Natural killer cell (primary cell): ENCODE results near the gene UNG. TPM values are rescaled to one million over a fixed set of nuclear protein-coding genes. Genes with fewer than 3 reads are reported as not detected.

ENCODE experiments used
- ATAC-seq, 3 donors: fragments of 150-1000 bp in 2 of 3; fragments of 200-7000 bp in 1 of 3; cut with Tn5 transposase; 1 replicate in 1 of 3; 2 replicates in 2 of 3; pipeline ENCODE4 v1.10.0; 2021; ENCODE audit warnings: mild to moderate bottlenecking in 2 of 3, moderate library complexity in 2 of 3
- DNase-seq, 2 donors: peaks; one replicate each; pipeline versions ENCODE4 v3.0.0 to v3.0.0-alpha.2; 2013 to 2021; ENCODE audit warnings: mixed read lengths in 1 of 2
- H3K27ac ChIP-seq: one replicate; pipeline ENCODE4 v1.5.1; 2013; ENCODE audit warnings: mild to moderate bottlenecking, low read length
- H3K27me3 ChIP-seq: one replicate; pipeline ENCODE4 v1.6.1; 2013; ENCODE audit warnings: low read length; ENCODE audit not compliant: control insufficient read depth, insufficient read depth
- H3K36me3 ChIP-seq: one replicate; pipeline ENCODE4 v1.6.1; 2013; ENCODE audit warnings: low read length; ENCODE audit not compliant: control insufficient read depth, insufficient read depth
- H3K4me1 ChIP-seq: one replicate; pipeline ENCODE4 v1.6.1; 2013; ENCODE audit warnings: low read length; ENCODE audit not compliant: control insufficient read depth, insufficient read depth
- H3K4me3 ChIP-seq: one replicate; pipeline ENCODE4 v1.5.1; 2013; ENCODE audit warnings: low read length
- H3K9me3 ChIP-seq: one replicate; pipeline ENCODE4 v1.6.1; 2013; ENCODE audit warnings: low read length; ENCODE audit not compliant: control insufficient read depth, insufficient read depth
- H3K27ac Mint-ChIP-seq, 2 donors: one replicate each; pipeline ENCODE4 v1.8.0; 2022; ENCODE audit warnings: mild to moderate bottlenecking in 2 of 2, mixed read lengths in 2 of 2, moderate library complexity in 1 of 2
- H3K27me3 Mint-ChIP-seq, 2 donors: one replicate each; pipeline ENCODE4 v1.8.0; 2022; ENCODE audit warnings: low read depth in 2 of 2, mixed read lengths in 2 of 2
- H3K36me3 Mint-ChIP-seq: one replicate; pipeline ENCODE4 v1.8.0; 2022; ENCODE audit warnings: mixed read lengths
- H3K4me1 Mint-ChIP-seq, 2 donors: one replicate each; pipeline ENCODE4 v1.8.0; 2022; ENCODE audit warnings: mixed read lengths in 2 of 2
- H3K4me3 Mint-ChIP-seq: one replicate; pipeline ENCODE4 v1.8.0; 2022; ENCODE audit warnings: mild to moderate bottlenecking, moderate library complexity, mixed read lengths
- H3K9me3 Mint-ChIP-seq, 2 donors: one replicate each; pipeline ENCODE4 v1.8.0; 2022; ENCODE audit warnings: mixed read lengths in 2 of 2
- WGBS: methylation state at CpG from one replicate; pipeline ENCODE4 v1.1.7; 2013; ENCODE audit warnings: missing lambda C conversion rate; ENCODE audit not compliant: insufficient coverage; 5-methylcytosine and 5-hydroxymethylcytosine counted together
- intact Hi-C: fragments of 100-400 bp; cut with micrococcal nuclease; formaldehyde crosslinking; loops from one replicate; pipeline ENCODE4 v1.14.2; 2022
- total RNA-seq, 4 donors: library from RNA; stranded (reverse); fragments of 120-200 nt in 1 of 4; gene quantifications; one replicate each; pipeline versions ENCODE4 v1.2.3 to v1.2.4, GENCODE V29; 2013 to 2022
- TF ChIP-seq, protein P1 (sequence below): fragments of 200-600 bp; IDR thresholded peaks from one replicate; pipeline ENCODE4 v1.8.0; 2022; ENCODE audit warnings: antibody characterized with exemption

UNG gene
- total RNA-seq, 3 donors from 2014 or later (not counting 1 experiment from before 2014, with no cell fraction given) = 8.7 to 10.7 (median 9.6) TPM

DNA sequence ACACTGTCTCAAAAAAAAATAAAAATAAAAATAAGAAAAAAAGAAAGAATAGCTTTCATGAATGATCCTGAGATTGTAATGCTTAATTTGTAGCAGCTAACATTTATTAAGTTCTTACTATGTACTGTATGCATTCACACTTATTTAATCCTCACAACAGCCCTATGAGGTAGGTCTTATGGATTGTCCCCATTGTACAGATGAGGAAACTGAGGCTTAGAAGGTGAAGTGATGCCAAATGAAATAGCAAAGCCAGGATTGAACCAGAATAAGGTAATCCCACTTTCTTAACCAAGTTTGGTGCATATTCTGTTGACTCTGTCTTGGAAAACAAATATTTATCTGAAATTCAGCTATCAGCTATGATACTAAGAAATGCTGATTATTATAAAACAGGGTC, 42.9 kb upstream of the UNG start:
- Histone ChIP-seq H3K27ac (peak overlapping the region; percentile 94), H3K4me3 (no peak overlapping the region), H3K4me1 (peaks cover 23% of the 10 kb centered on the region), H3K27me3 (no peaks in the 10 kb centered on the region), H3K36me3 (peaks cover 5% of the 10 kb centered on the region), H3K9me3 (no peaks in the 10 kb centered on the region)
- Mint-ChIP-seq H3K4me3 (no peak overlapping the region), H3K36me3 (no peaks in the 10 kb centered on the region), H3K4me1 (peaks cover 23 to 27% of the 10 kb centered on the region in 2 donors), H3K27ac (peak overlapping the region; percentile 94 to 97), H3K27me3 (no peaks in the 10 kb centered on the region), H3K9me3 (no peaks in the 10 kb centered on the region)
- DNase-seq (no peak), ATAC-seq (no peak)
- intact Hi-C loops = loop anchor here (5.0 to 10.0 kb wide), 2 partner anchors 320 to 422 kb away; partner anchors contain the start of genes CORO1C and SELPLG
- TF ChIP-seq, protein P1, sequence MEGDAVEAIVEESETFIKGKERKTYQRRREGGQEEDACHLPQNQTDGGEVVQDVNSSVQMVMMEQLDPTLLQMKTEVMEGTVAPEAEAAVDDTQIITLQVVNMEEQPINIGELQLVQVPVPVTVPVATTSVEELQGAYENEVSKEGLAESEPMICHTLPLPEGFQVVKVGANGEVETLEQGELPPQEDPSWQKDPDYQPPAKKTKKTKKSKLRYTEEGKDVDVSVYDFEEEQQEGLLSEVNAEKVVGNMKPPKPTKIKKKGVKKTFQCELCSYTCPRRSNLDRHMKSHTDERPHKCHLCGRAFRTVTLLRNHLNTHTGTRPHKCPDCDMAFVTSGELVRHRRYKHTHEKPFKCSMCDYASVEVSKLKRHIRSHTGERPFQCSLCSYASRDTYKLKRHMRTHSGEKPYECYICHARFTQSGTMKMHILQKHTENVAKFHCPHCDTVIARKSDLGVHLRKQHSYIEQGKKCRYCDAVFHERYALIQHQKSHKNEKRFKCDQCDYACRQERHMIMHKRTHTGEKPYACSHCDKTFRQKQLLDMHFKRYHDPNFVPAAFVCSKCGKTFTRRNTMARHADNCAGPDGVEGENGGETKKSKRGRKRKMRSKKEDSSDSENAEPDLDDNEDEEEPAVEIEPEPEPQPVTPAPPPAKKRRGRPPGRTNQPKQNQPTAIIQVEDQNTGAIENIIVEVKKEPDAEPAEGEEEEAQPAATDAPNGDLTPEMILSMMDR = no peak

DNA sequence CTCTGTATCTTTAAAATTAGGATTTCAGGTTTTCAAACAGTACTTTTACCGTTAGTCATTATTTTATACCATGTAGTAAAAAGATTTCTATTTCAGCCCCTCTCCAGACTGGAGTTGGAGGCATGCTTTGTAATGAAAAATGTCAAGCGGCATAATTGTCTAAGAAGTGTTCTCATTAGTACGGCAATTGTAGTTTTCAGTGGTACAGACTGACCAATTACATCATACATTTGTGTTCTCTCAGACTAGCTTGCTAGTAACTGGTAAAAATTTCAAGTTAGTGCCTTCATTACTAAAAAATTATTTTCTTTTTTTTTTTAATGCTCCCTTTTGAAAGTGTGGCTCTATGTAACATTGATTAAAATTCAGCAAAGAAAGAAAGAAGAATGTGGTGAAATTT, 40.5 kb upstream of the UNG start:
- no peak for DNase-seq
- Mint-ChIP-seq H3K27me3 (no peaks in the 10 kb centered on the region), H3K36me3 (no peaks in the 10 kb centered on the region), H3K4me1 (peaks cover 21 to 26% of the 10 kb centered on the region in 2 donors), H3K9me3 (no peaks in the 10 kb centered on the region), H3K4me3 (no peak overlapping the region), H3K27ac (peak overlapping the region in 1 of 2 donors; percentile 17)
- no peak overlapping the region for H3K27ac ChIP-seq
- H3K9me3 ChIP-seq = no peaks in the 10 kb centered on the region
- peaks cover 20% of the 10 kb centered on the region for H3K4me1 ChIP-seq
- no peak for ATAC-seq
- peaks cover 5% of the 10 kb centered on the region for H3K36me3 ChIP-seq
- no peaks in the 10 kb centered on the region for H3K27me3 ChIP-seq
- TF ChIP-seq, protein P1 = no peak
- intact Hi-C loops = loop anchor here (10.0 kb wide), 1 partner anchor 322 kb away; the partner anchor contains the start of gene CORO1C
- WGBS = 100% methylated on average over 2 of the region's 3 CpGs
- no peak overlapping the region for H3K4me3 ChIP-seq

DNA sequence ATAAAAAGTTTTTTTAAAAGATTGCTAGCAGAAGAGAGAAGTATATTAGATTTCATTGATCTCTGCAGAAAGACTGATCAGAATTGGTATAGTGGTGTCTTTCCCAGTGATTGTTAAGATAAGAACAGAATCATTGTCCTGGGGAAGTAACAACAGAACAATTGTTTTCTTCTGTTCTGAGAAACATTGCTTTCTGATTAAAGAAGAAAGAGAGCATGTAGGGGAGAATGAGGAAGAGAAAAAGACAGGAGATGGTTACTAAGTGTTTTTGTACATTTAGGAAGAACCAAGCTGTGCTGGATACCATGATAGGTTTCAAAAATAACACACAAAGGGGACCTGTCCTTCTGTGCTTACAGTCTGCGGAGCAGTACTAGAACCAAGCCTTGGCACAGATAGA, 40.0 kb upstream of the UNG start:
- Histone ChIP-seq H3K4me1 (peaks cover 16% of the 10 kb centered on the region), H3K4me3 (no peak overlapping the region), H3K27me3 (no peaks in the 10 kb centered on the region), H3K9me3 (no peaks in the 10 kb centered on the region), H3K36me3 (peaks cover 5% of the 10 kb centered on the region), H3K27ac (no peak overlapping the region)
- no peaks in the 10 kb centered on the region for H3K27me3 Mint-ChIP-seq
- 83% methylated on average over 1 of the region's 1 CpG for WGBS
- TF ChIP-seq, protein P1 = no peak
- H3K4me1 Mint-ChIP-seq = peaks cover 16 to 21% of the 10 kb centered on the region in 2 donors
- ATAC-seq (no peak), DNase-seq (no peak)
- no peak overlapping the region for H3K4me3 Mint-ChIP-seq
- H3K36me3 Mint-ChIP-seq = no peaks in the 10 kb centered on the region
- no peak overlapping the region for H3K27ac Mint-ChIP-seq
- intact Hi-C loops = loop anchor here (10.0 kb wide), 1 partner anchor 323 kb away; the partner anchor contains the start of gene CORO1C
- no peaks in the 10 kb centered on the region for H3K9me3 Mint-ChIP-seq

DNA sequence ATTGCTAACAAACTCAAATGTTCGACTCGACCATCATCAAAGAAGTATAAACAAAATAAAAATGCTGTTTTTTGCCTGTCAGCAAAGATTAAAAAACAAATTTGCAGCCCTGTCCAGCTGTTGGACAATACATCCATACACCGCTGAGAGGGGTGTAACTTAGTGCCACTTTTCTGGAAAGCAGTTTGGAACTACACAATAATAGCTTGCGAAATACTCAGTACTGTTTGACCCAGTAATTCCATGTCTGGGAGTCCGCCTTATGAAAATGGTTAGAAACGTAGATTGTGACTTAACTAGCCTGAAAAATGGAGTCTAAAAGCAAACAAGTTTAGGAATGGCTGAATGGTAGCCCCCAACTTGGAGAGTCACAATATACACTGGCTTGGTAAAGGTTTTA, 38.6 kb upstream of the UNG start:
- Histone ChIP-seq H3K27me3 (no peaks in the 10 kb centered on the region), H3K4me1 (peaks cover 6% of the 10 kb centered on the region), H3K27ac (no peak overlapping the region), H3K9me3 (no peaks in the 10 kb centered on the region), H3K36me3 (peaks cover 5% of the 10 kb centered on the region), H3K4me3 (no peak overlapping the region)
- Mint-ChIP-seq H3K9me3 (no peaks in the 10 kb centered on the region), H3K4me3 (no peak overlapping the region), H3K36me3 (no peaks in the 10 kb centered on the region), H3K27me3 (no peaks in the 10 kb centered on the region), H3K4me1 (peaks cover 5 to 9% of the 10 kb centered on the region in 2 donors), H3K27ac (no peak overlapping the region)
- 95% methylated on average over 6 of the region's 6 CpGs for WGBS
- intact Hi-C loops = loop anchor here (10.0 kb wide), 1 partner anchor 324 kb away; the partner anchor contains the start of gene CORO1C
- TF ChIP-seq, protein P1 = no peak
- ATAC-seq (no peak), DNase-seq (no peak)
